ENCODE measurements around the gene ZNF521.

The ZNF521 gene

GRCh38 chr18:25237571-25238267, 114.2 kb downstream of the ZNF521 start:
- Histone ChIP-seq H3K9me3 (ENCODE audit: control insufficient read depth in 2 of 2, low read length in 2 of 2) (no peaks in the 10 kb centered on the region), H3K4me1 (ENCODE audit: control insufficient read depth, insufficient read depth, low read length) (no peaks in the 10 kb centered on the region), H3K4me3 (ENCODE audit: low read length in 2 of 2) (no peak overlapping the region), H3K36me3 (ENCODE audit: control insufficient read depth in 2 of 2, insufficient read depth in 2 of 2, low read length in 2 of 2) (no peaks in the 10 kb centered on the region), H3K27me3 (ENCODE audit: control insufficient read depth in 1 of 2, insufficient read depth in 2 of 2, low read length in 2 of 2) (no peaks in the 10 kb centered on the region), H3K9ac (ENCODE audit: low read length in 2 of 2) (no peak overlapping the region), H3K27ac (ENCODE audit: low read length) (no peak overlapping the region)

- H3K4me1 ChIP-seq (ENCODE audit: control insufficient read depth, insufficient read depth, low read length), result no peaks in the 10 kb centered on the region
- no peak overlapping the region for H3K27ac ChIP-seq (ENCODE audit: low read length)
- no peaks in the 10 kb centered on the region for H3K9me3 ChIP-seq (ENCODE audit: control insufficient read depth in 2 of 2, low read length in 2 of 2)
- H3K9ac ChIP-seq (ENCODE audit: low read length in 2 of 2), result no peak overlapping the region
- H3K27me3 ChIP-seq (ENCODE audit: control insufficient read depth in 1 of 2, insufficient read depth in 2 of 2, low read length in 2 of 2), result no peaks in the 10 kb centered on the region
- no peak overlapping the region for H3K4me3 ChIP-seq (ENCODE audit: low read length in 2 of 2)
- H3K36me3 ChIP-seq (ENCODE audit: control insufficient read depth in 2 of 2, insufficient read depth in 2 of 2, low read length in 2 of 2), result no peaks in the 10 kb centered on the region
Observed at GRCh38 chr18:25236736-25237135, 115.2 kb downstream of the ZNF521 start.

- Histone ChIP-seq H3K36me3 (ENCODE audit: control insufficient read depth in 2 of 2, insufficient read depth in 2 of 2, low read length in 2 of 2) (no peaks in the 10 kb centered on the region), H3K4me3 (ENCODE audit: low read length in 2 of 2) (no peak overlapping the region), H3K9ac (ENCODE audit: low read length in 2 of 2) (no peak overlapping the region), H3K4me1 (ENCODE audit: control insufficient read depth, insufficient read depth, low read length) (peaks cover 7% of the 10 kb centered on the region), H3K9me3 (ENCODE audit: control insufficient read depth in 2 of 2, low read length in 2 of 2) (no peaks in the 10 kb centered on the region), H3K27me3 (ENCODE audit: control insufficient read depth in 1 of 2, insufficient read depth in 2 of 2, low read length in 2 of 2) (no peaks in the 10 kb centered on the region), H3K27ac (ENCODE audit: low read length) (no peak overlapping the region)
Observed at GRCh38 chr18:25235401-25236042, 116.4 kb downstream of the ZNF521 start.

- Histone ChIP-seq H3K4me3 (ENCODE audit: low read length in 2 of 2) (no peak overlapping the region), H3K4me1 (ENCODE audit: control insufficient read depth, insufficient read depth, low read length) (peaks cover 9% of the 10 kb centered on the region), H3K36me3 (ENCODE audit: control insufficient read depth in 2 of 2, insufficient read depth in 2 of 2, low read length in 2 of 2) (no peaks in the 10 kb centered on the region), H3K9me3 (ENCODE audit: control insufficient read depth in 2 of 2, low read length in 2 of 2) (no peaks in the 10 kb centered on the region), H3K27me3 (ENCODE audit: control insufficient read depth in 1 of 2, insufficient read depth in 2 of 2, low read length in 2 of 2) (no peaks in the 10 kb centered on the region), H3K27ac (ENCODE audit: low read length) (no peak overlapping the region), H3K9ac (ENCODE audit: low read length in 2 of 2) (no peak overlapping the region)
Observed at GRCh38 chr18:25234740-25235345, 117.1 kb downstream of the ZNF521 start.

- Histone ChIP-seq H3K9ac (ENCODE audit: low read length in 2 of 2) (no peak overlapping the region), H3K36me3 (ENCODE audit: control insufficient read depth in 2 of 2, insufficient read depth in 2 of 2, low read length in 2 of 2) (no peaks in the 10 kb centered on the region), H3K27ac (ENCODE audit: low read length) (no peak overlapping the region), H3K4me3 (ENCODE audit: low read length in 2 of 2) (no peak overlapping the region), H3K9me3 (ENCODE audit: control insufficient read depth in 2 of 2, low read length in 2 of 2) (no peaks in the 10 kb centered on the region), H3K4me1 (ENCODE audit: control insufficient read depth, insufficient read depth, low read length) (peaks cover 9% of the 10 kb centered on the region), H3K27me3 (ENCODE audit: control insufficient read depth in 1 of 2, insufficient read depth in 2 of 2, low read length in 2 of 2) (no peaks in the 10 kb centered on the region)
Observed at GRCh38 chr18:25234322-25234639, 117.7 kb downstream of the ZNF521 start.

GRCh38 chr18:25233528-25234321, 118.2 kb downstream of the ZNF521 start:
- no peaks in the 10 kb centered on the region for H3K9me3 ChIP-seq (ENCODE audit: control insufficient read depth in 2 of 2, low read length in 2 of 2)
- H3K9ac ChIP-seq (ENCODE audit: low read length in 2 of 2), result no peak overlapping the region
- no peaks in the 10 kb centered on the region for H3K36me3 ChIP-seq (ENCODE audit: control insufficient read depth in 2 of 2, insufficient read depth in 2 of 2, low read length in 2 of 2)
- no peak overlapping the region for H3K27ac ChIP-seq (ENCODE audit: low read length)
- no peak overlapping the region for H3K4me3 ChIP-seq (ENCODE audit: low read length in 2 of 2)
- H3K4me1 ChIP-seq (ENCODE audit: control insufficient read depth, insufficient read depth, low read length), result peaks cover 9% of the 10 kb centered on the region
- no peaks in the 10 kb centered on the region for H3K27me3 ChIP-seq (ENCODE audit: control insufficient read depth in 1 of 2, insufficient read depth in 2 of 2, low read length in 2 of 2)

- H3K9ac ChIP-seq (ENCODE audit: low read length in 2 of 2), result peak overlapping the region in 1 of 2 donors; percentile 6
Observed at GRCh38 chr18:25231327-25231691, 120.7 kb downstream of the ZNF521 start.

GRCh38 chr18:25230658-25231326, 121.2 kb downstream of the ZNF521 start:
- no peaks in the 10 kb centered on the region for H3K9me3 ChIP-seq (ENCODE audit: control insufficient read depth in 2 of 2, low read length in 2 of 2)
- peak overlapping the region; percentile 18 to 50 for H3K4me3 ChIP-seq (ENCODE audit: low read length in 2 of 2)
- H3K9ac ChIP-seq (ENCODE audit: low read length in 2 of 2), result peak overlapping the region in 1 of 2 donors; percentile 13
- no peaks in the 10 kb centered on the region for H3K27me3 ChIP-seq (ENCODE audit: control insufficient read depth in 1 of 2, insufficient read depth in 2 of 2, low read length in 2 of 2)
- peak overlapping the region; percentile 32 for H3K27ac ChIP-seq (ENCODE audit: low read length)
- no peaks in the 10 kb centered on the region for H3K36me3 ChIP-seq (ENCODE audit: control insufficient read depth in 2 of 2, insufficient read depth in 2 of 2, low read length in 2 of 2)
- H3K4me1 ChIP-seq (ENCODE audit: control insufficient read depth, insufficient read depth, low read length), result peaks cover 9% of the 10 kb centered on the region

More at GRCh38 chr18:25231327-25231691, 120.7 kb downstream of the ZNF521 start:
- H3K4me3 ChIP-seq (ENCODE audit: low read length in 2 of 2), result peak overlapping the region; percentile 18 to 50
- H3K27ac ChIP-seq (ENCODE audit: low read length), result peak overlapping the region; percentile 32
- no peaks in the 10 kb centered on the region for H3K9me3 ChIP-seq (ENCODE audit: control insufficient read depth in 2 of 2, low read length in 2 of 2)
- peaks cover 9% of the 10 kb centered on the region for H3K4me1 ChIP-seq (ENCODE audit: control insufficient read depth, insufficient read depth, low read length)
- no peaks in the 10 kb centered on the region for H3K36me3 ChIP-seq (ENCODE audit: control insufficient read depth in 2 of 2, insufficient read depth in 2 of 2, low read length in 2 of 2)
- H3K27me3 ChIP-seq (ENCODE audit: control insufficient read depth in 1 of 2, insufficient read depth in 2 of 2, low read length in 2 of 2), result no peaks in the 10 kb centered on the region

- Histone ChIP-seq H3K27ac (ENCODE audit: low read length) (no peak overlapping the region), H3K4me1 (ENCODE audit: control insufficient read depth, insufficient read depth, low read length) (peaks cover 9% of the 10 kb centered on the region)
Observed at GRCh38 chr18:25229920-25230319, 122.0 kb downstream of the ZNF521 start.

GRCh38 chr18:25229081-25229480, 122.9 kb downstream of the ZNF521 start:
- no peak overlapping the region for H3K27ac ChIP-seq (ENCODE audit: low read length)
- H3K36me3 ChIP-seq (ENCODE audit: control insufficient read depth in 2 of 2, insufficient read depth in 2 of 2, low read length in 2 of 2), result no peaks in the 10 kb centered on the region
- no peak overlapping the region for H3K4me3 ChIP-seq (ENCODE audit: low read length in 2 of 2)

More at GRCh38 chr18:25229920-25230319, 122.0 kb downstream of the ZNF521 start:
- H3K9me3 ChIP-seq (ENCODE audit: control insufficient read depth in 2 of 2, low read length in 2 of 2), result no peaks in the 10 kb centered on the region
- H3K4me3 ChIP-seq (ENCODE audit: low read length in 2 of 2), result no peak overlapping the region
- no peaks in the 10 kb centered on the region for H3K36me3 ChIP-seq (ENCODE audit: control insufficient read depth in 2 of 2, insufficient read depth in 2 of 2, low read length in 2 of 2)
- H3K27me3 ChIP-seq (ENCODE audit: control insufficient read depth in 1 of 2, insufficient read depth in 2 of 2, low read length in 2 of 2), result no peaks in the 10 kb centered on the region
- no peak overlapping the region for H3K9ac ChIP-seq (ENCODE audit: low read length in 2 of 2)

More at GRCh38 chr18:25229081-25229480, 122.9 kb downstream of the ZNF521 start:
- Histone ChIP-seq H3K27me3 (ENCODE audit: control insufficient read depth in 1 of 2, insufficient read depth in 2 of 2, low read length in 2 of 2) (no peaks in the 10 kb centered on the region), H3K9ac (ENCODE audit: low read length in 2 of 2) (no peak overlapping the region), H3K9me3 (ENCODE audit: control insufficient read depth in 2 of 2, low read length in 2 of 2) (no peaks in the 10 kb centered on the region), H3K4me1 (ENCODE audit: control insufficient read depth, insufficient read depth, low read length) (peaks cover 9% of the 10 kb centered on the region)
